ENCODE data around the gene SECTM1. TPM values are rescaled to one million over a fixed set of nuclear protein-coding genes. Genes with fewer than 3 reads are reported as not detected.

The SECTM1 gene
- total RNA-seq, 2 experiments from 2014 or later, result 0.72 to 0.74 TPM

GRCh38 chr17:82343560-82343959 is 10.0 kb upstream of the SECTM1 start:
- no peaks in the 10 kb centered on the region for H3K36me3 Mint-ChIP-seq
- H3K27me3 Mint-ChIP-seq, result peaks cover 7% of the 10 kb centered on the region
- no peak overlapping the region for H3K27ac Mint-ChIP-seq
- DNase-seq, result no peak
- no peaks in the 10 kb centered on the region for H3K9me3 Mint-ChIP-seq
- peaks cover 6% of the 10 kb centered on the region for H3K4me1 Mint-ChIP-seq
- H3K4me3 Mint-ChIP-seq, result no peak overlapping the region

GRCh38 chr17:82342361-82343079 is 9.0 kb upstream of the SECTM1 start:
- H3K36me3 Mint-ChIP-seq, result no peaks in the 10 kb centered on the region
- no peaks in the 10 kb centered on the region for H3K9me3 Mint-ChIP-seq
- H3K27ac Mint-ChIP-seq, result no peak overlapping the region
- no peak for DNase-seq
- no peak overlapping the region for H3K4me3 Mint-ChIP-seq
- peaks cover 7% of the 10 kb centered on the region for H3K27me3 Mint-ChIP-seq
- peaks cover 6% of the 10 kb centered on the region for H3K4me1 Mint-ChIP-seq

GRCh38 chr17:82339634-82340580 is 6.3 kb upstream of the SECTM1 start:
- DNase-seq, result no peak
- H3K27ac Mint-ChIP-seq, result no peak overlapping the region

GRCh38 chr17:82338858-82339633 is 5.5 kb upstream of the SECTM1 start:
- Mint-ChIP-seq H3K4me3 (no peak overlapping the region), H3K9me3 (no peaks in the 10 kb centered on the region), H3K36me3 (no peaks in the 10 kb centered on the region), H3K27ac (no peak overlapping the region), H3K27me3 (peaks cover 3% of the 10 kb centered on the region), H3K4me1 (peaks cover 17% of the 10 kb centered on the region)
- no peak for DNase-seq

More at GRCh38 chr17:82339634-82340580, 6.3 kb upstream of the SECTM1 start:
- H3K4me3 Mint-ChIP-seq, result no peak overlapping the region
- H3K27me3 Mint-ChIP-seq, result peaks cover 2% of the 10 kb centered on the region
- H3K9me3 Mint-ChIP-seq, result no peaks in the 10 kb centered on the region
- no peaks in the 10 kb centered on the region for H3K36me3 Mint-ChIP-seq
- peaks cover 12% of the 10 kb centered on the region for H3K4me1 Mint-ChIP-seq

GRCh38 chr17:82334622-82335394 is 1.2 kb upstream of the SECTM1 start:
- Mint-ChIP-seq H3K27ac (no peak overlapping the region), H3K9me3 (no peaks in the 10 kb centered on the region)
- no peak for DNase-seq

GRCh38 chr17:82334204-82334621 is 647 bp upstream of the SECTM1 start:
- no peak overlapping the region for H3K27ac Mint-ChIP-seq
- H3K9me3 Mint-ChIP-seq, result no peaks in the 10 kb centered on the region
- H3K27me3 Mint-ChIP-seq, result peaks cover 31% of the 10 kb centered on the region
- no peak for DNase-seq
- H3K4me3 Mint-ChIP-seq, result peak overlapping the region; percentile 14
- H3K4me1 Mint-ChIP-seq, result peaks cover 22% of the 10 kb centered on the region
- H3K36me3 Mint-ChIP-seq, result no peaks in the 10 kb centered on the region

More at GRCh38 chr17:82334622-82335394, 1.2 kb upstream of the SECTM1 start:
- Mint-ChIP-seq H3K27me3 (peaks cover 31% of the 10 kb centered on the region), H3K4me3 (peak overlapping the region; percentile 76), H3K4me1 (peaks cover 22% of the 10 kb centered on the region), H3K36me3 (no peaks in the 10 kb centered on the region)

GRCh38 chr17:82332669-82333278 is 792 bp downstream of the SECTM1 start:
- no peak for DNase-seq
- Mint-ChIP-seq H3K4me3 (peak overlapping the region; percentile 48), H3K36me3 (no peaks in the 10 kb centered on the region), H3K4me1 (peaks cover 22% of the 10 kb centered on the region), H3K9me3 (no peaks in the 10 kb centered on the region), H3K27ac (no peak overlapping the region), H3K27me3 (peaks cover 31% of the 10 kb centered on the region)

GRCh38 chr17:82331345-82331939 is 2.1 kb downstream of the SECTM1 start:
- Mint-ChIP-seq H3K4me1 (peaks cover 22% of the 10 kb centered on the region), H3K4me3 (no peak overlapping the region), H3K36me3 (no peaks in the 10 kb centered on the region), H3K27me3 (peaks cover 31% of the 10 kb centered on the region), H3K27ac (no peak overlapping the region), H3K9me3 (no peaks in the 10 kb centered on the region)
- DNase-seq, result no peak

- H3K4me3 Mint-ChIP-seq, result no peak overlapping the region
- H3K27me3 Mint-ChIP-seq, result peaks cover 31% of the 10 kb centered on the region
- H3K27ac Mint-ChIP-seq, result no peak overlapping the region
- no peaks in the 10 kb centered on the region for H3K9me3 Mint-ChIP-seq
- H3K4me1 Mint-ChIP-seq, result peaks cover 16% of the 10 kb centered on the region
- no peaks in the 10 kb centered on the region for H3K36me3 Mint-ChIP-seq
- no peak for DNase-seq
These were observed 3.0 kb downstream of the SECTM1 start for GRCh38 chr17:82330322-82331239.

GRCh38 chr17:82329683-82330321 is 3.8 kb downstream of the SECTM1 start:
- Mint-ChIP-seq H3K4me3 (no peak overlapping the region), H3K27me3 (peaks cover 28% of the 10 kb centered on the region), H3K27ac (no peak overlapping the region), H3K4me1 (peaks cover 11% of the 10 kb centered on the region), H3K9me3 (no peaks in the 10 kb centered on the region), H3K36me3 (no peaks in the 10 kb centered on the region)
- DNase-seq, result no peak

GRCh38 chr17:82328994-82329507 is 4.5 kb downstream of the SECTM1 start:
- H3K4me1 Mint-ChIP-seq, result peaks cover 11% of the 10 kb centered on the region
- peaks cover 27% of the 10 kb centered on the region for H3K27me3 Mint-ChIP-seq
- no peaks in the 10 kb centered on the region for H3K36me3 Mint-ChIP-seq
- no peak for DNase-seq
- no peak overlapping the region for H3K4me3 Mint-ChIP-seq
- no peaks in the 10 kb centered on the region for H3K9me3 Mint-ChIP-seq
- H3K27ac Mint-ChIP-seq, result no peak overlapping the region

All from activated naive CD8-positive, alpha-beta T cell treated with anti-CD3 and anti-CD28 coated beads for 36 hours (primary cell).